Suprapubic skin (tissue), 4 donors: ENCODE data around the gene KAZN.

Experiments
- CTCF ChIP-seq, 2 donors: fragments of 200-600 bp in 1 of 2; fragments of 450-650 bp in 1 of 2; sonication (generic) in 1 of 2; IDR thresholded peaks; one replicate each; pipeline ENCODE4 v1.5.1; 2016 to 2019; ENCODE audit warnings: antibody characterized with exemption in 2 of 2, mild to moderate bottlenecking in 1 of 2, moderate library complexity in 1 of 2
- EP300 ChIP-seq: sonication (generic); formaldehyde crosslinking; IDR thresholded peaks from one replicate; pipeline ENCODE4 v1.6.1; 2017; ENCODE audit warnings: antibody characterized with exemption
- POLR2A ChIP-seq, 2 donors: fragments of 450-650 bp; IDR thresholded peaks; one replicate each; pipeline ENCODE4 v1.6.1; 2017; ENCODE audit warnings: antibody characterized with exemption in 2 of 2, mild to moderate bottlenecking in 2 of 2, moderate library complexity in 2 of 2
- POLR2AphosphoS5 ChIP-seq, 3 donors: sonication (generic); formaldehyde crosslinking; IDR thresholded peaks; one replicate each; pipeline ENCODE4 v1.6.1; 2017; ENCODE audit warnings: antibody characterized with exemption in 3 of 3

- TF ChIP-seq CTCF (IDR thresholded peaks at IDR 0.05): no peak
- no peak for TF ChIP-seq EP300
- TF ChIP-seq POLR2AphosphoS5 (IDR thresholded peaks at IDR 0.05): no peak
- TF ChIP-seq POLR2A (IDR thresholded peaks at IDR 0.05): no peak
Measured at GRCh38 chr1:15122331-15122730, 523.8 kb downstream of the KAZN start.
